Stomach (tissue), 9 donors: Measurements from ENCODE around the gene NXPH2. TPM values are rescaled to one million over a fixed set of nuclear protein-coding genes. Genes with fewer than 3 reads are reported as not detected.

Source experiments
- DNase-seq, 2 donors: peaks; one replicate each; pipeline versions ENCODE4 v3.0.0 to v3.0.0-alpha.2; 2013 to 2019
- H3K27ac ChIP-seq, 5 donors: fragments of 200-600 bp in 4 of 5; sonication (generic) in 4 of 5; one replicate each; pipeline ENCODE4 v1.5.1; 2013 to 2019; ENCODE audit warnings: mild to moderate bottlenecking in 1 of 5, moderate library complexity in 1 of 5
- H3K27me3 ChIP-seq, 3 donors: fragments of 200-600 bp; sonication (generic); one replicate each; pipeline ENCODE4 v1.5.1; 2017 to 2019; ENCODE audit warnings: mixed run types in 1 of 3
- H3K36me3 ChIP-seq, 4 donors: fragments of 200-600 bp; sonication (generic); 1 replicate in 3 of 4; 2 replicates in 1 of 4; pipeline ENCODE4 v1.5.1; 2016 to 2019
- H3K4me1 ChIP-seq, 4 donors: fragments of 200-600 bp; sonication (generic); one replicate each; pipeline ENCODE4 v1.5.1; 2016 to 2019
- H3K4me3 ChIP-seq, 4 donors: fragments of 200-600 bp; sonication (generic) in 3 of 4; one replicate each; pipeline ENCODE4 v1.5.1; 2016 to 2019; ENCODE audit warnings: mild to moderate bottlenecking in 1 of 4
- H3K9me3 ChIP-seq, 4 donors: fragments of 200-600 bp; sonication (generic); one replicate each; pipeline ENCODE4 v1.5.1; 2016 to 2019
- CTCF ChIP-seq, 7 experiments: fragments of 450-650 bp in 4 of 7; fragments of 200-600 bp in 3 of 7; sonication (generic) in 3 of 7; IDR thresholded peaks; one replicate each; pipeline ENCODE4 v1.5.1; 2016 to 2019; ENCODE audit warnings: antibody characterized with exemption in 7 of 7, control low read depth in 2 of 7, mild to moderate bottlenecking in 1 of 7
- EP300 ChIP-seq: sonication (generic); formaldehyde crosslinking; IDR thresholded peaks from one replicate; pipeline ENCODE4 v1.6.1; 2017; ENCODE audit warnings: antibody characterized with exemption
- POLR2A ChIP-seq, 4 donors: fragments of 450-650 bp; IDR thresholded peaks; one replicate each; pipeline ENCODE4 v1.6.1; 2016; ENCODE audit warnings: antibody characterized with exemption in 4 of 4, control low read depth in 2 of 4, mild to moderate bottlenecking in 1 of 4, moderate library complexity in 1 of 4
- POLR2AphosphoS5 ChIP-seq, 3 donors: sonication (generic); formaldehyde crosslinking; IDR thresholded peaks; one replicate each; pipeline ENCODE4 v1.6.1; 2016; ENCODE audit warnings: antibody characterized with exemption in 3 of 3
- WGBS, 5 donors: extraction: QIAGEN DNeasy Blood & Tissue Kit in 3 of 5; methylation state at CpG; one replicate each; pipeline versions ENCODE4 v1.1.5 to v1.1.7; 2013 to 2018; 5-methylcytosine and 5-hydroxymethylcytosine counted together
- intact Hi-C: fragments of 100-400 bp; cut with DNase I; formaldehyde crosslinking; loops from one replicate; pipeline ENCODE4 v1.15.1; 2023; ENCODE audit warnings: low total_unique reads
- polyA plus RNA-seq, 3 donors: library from polyadenylated mRNA; stranded (reverse); fragments of 200-250 nt; gene quantifications; one replicate each; pipeline ENCODE4 v1.2.3, GENCODE V29; 2013
- total RNA-seq, 5 donors: library from RNA; depleted of rRNA; stranded (reverse); fragments of >200 nt; gene quantifications; one replicate each; pipeline versions ENCODE4 v1.1.0 to v1.2.3, GENCODE V29; 2014 to 2016
- donor health status: healthy with polysubstance abuse.
- donor health status: Bipolar disorder and iron deficiency.
- donor health status: healthy.

The NXPH2 gene
- total and polyA plus RNA-seq, 8 donors = 1.1 TPM; not detected in 7

GRCh38 chr2:138630164-138630563 lies 150.0 kb downstream of the NXPH2 start:
- no peaks in the 10 kb centered on the region for H3K36me3 ChIP-seq
- H3K4me1 ChIP-seq = no peaks in the 10 kb centered on the region
- TF ChIP-seq CTCF (IDR thresholded peaks at IDR 0.05) (no peak), POLR2AphosphoS5 (IDR thresholded peaks at IDR 0.05) (no peak), EP300 (no peak), POLR2A (IDR thresholded peaks at IDR 0.05) (no peak)
- no peak overlapping the region for H3K4me3 ChIP-seq
- WGBS, 5 donors = 93 to 98% (median 95%) methylated on average over 2 of the region's 2 CpGs
- H3K27ac ChIP-seq = no peak overlapping the region
- intact Hi-C loops = no loop called here
- no peak for DNase-seq
- H3K27me3 ChIP-seq = no peaks in the 10 kb centered on the region
- H3K9me3 ChIP-seq = peaks cover 0 to 7% (median 6%) of the 10 kb centered on the region in 4 donors

GRCh38 chr2:138626148-138626547 lies 154.0 kb downstream of the NXPH2 start:
- Histone ChIP-seq H3K4me3 (no peak overlapping the region), H3K36me3 (no peaks in the 10 kb centered on the region), H3K27me3 (no peaks in the 10 kb centered on the region), H3K4me1 (no peaks in the 10 kb centered on the region), H3K9me3 (no peaks in the 10 kb centered on the region), H3K27ac (no peak overlapping the region)
- DNase-seq = no peak
- TF ChIP-seq CTCF (IDR thresholded peaks at IDR 0.05) (no peak), POLR2A (IDR thresholded peaks at IDR 0.05) (no peak)
- WGBS, 5 donors = 86 to 96% (median 93%) methylated on average over 1 of the region's 1 CpG
- intact Hi-C loops = no loop called here

GRCh38 chr2:138622613-138623012 lies 157.6 kb downstream of the NXPH2 start:
- intact Hi-C loops = no loop called here
- TF ChIP-seq POLR2AphosphoS5 (IDR thresholded peaks at IDR 0.05) (no peak), EP300 (no peak), POLR2A (IDR thresholded peaks at IDR 0.05) (no peak), CTCF (IDR thresholded peaks at IDR 0.05) (no peak)
- H3K27me3 ChIP-seq = no peaks in the 10 kb centered on the region
- 63 to 78% (median 72%) methylated on average over 3 of the region's 3 CpGs for WGBS, 5 donors
- no peak overlapping the region for H3K4me3 ChIP-seq
- no peak for DNase-seq
- H3K9me3 ChIP-seq = no peaks in the 10 kb centered on the region
- H3K36me3 ChIP-seq = no peaks in the 10 kb centered on the region
- no peak overlapping the region for H3K27ac ChIP-seq
- H3K4me1 ChIP-seq = no peaks in the 10 kb centered on the region

GRCh38 chr2:138621139-138621538 lies 159.1 kb downstream of the NXPH2 start:
- Histone ChIP-seq H3K4me3 (no peak overlapping the region), H3K9me3 (no peaks in the 10 kb centered on the region), H3K27ac (no peak overlapping the region), H3K27me3 (no peaks in the 10 kb centered on the region), H3K4me1 (no peaks in the 10 kb centered on the region), H3K36me3 (no peaks in the 10 kb centered on the region)
- TF ChIP-seq EP300 (no peak), CTCF (IDR thresholded peaks at IDR 0.05) (no peak), POLR2AphosphoS5 (IDR thresholded peaks at IDR 0.05) (no peak), POLR2A (IDR thresholded peaks at IDR 0.05) (no peak)
- WGBS, 5 donors = 27 to 61% (median 40%) methylated on average over 3 of the region's 3 CpGs
- DNase-seq = peak in 1 of 2 donors; percentile 32
- intact Hi-C loops = no loop called here
